Natural killer cell (primary cell): ENCODE results near the gene WDR7. TPM values are rescaled to one million over a fixed set of nuclear protein-coding genes. Genes with fewer than 3 reads are reported as not detected.

Experiments used
- ATAC-seq, 3 donors: fragments of 150-1000 bp in 2 of 3; fragments of 200-7000 bp in 1 of 3; cut with Tn5 transposase; 1 replicate in 1 of 3; 2 replicates in 2 of 3; pipeline ENCODE4 v1.10.0; 2021; ENCODE audit warnings: mild to moderate bottlenecking in 2 of 3, moderate library complexity in 2 of 3
- DNase-seq, 2 donors: peaks; one replicate each; pipeline versions ENCODE4 v3.0.0 to v3.0.0-alpha.2; 2013 to 2021; ENCODE audit warnings: mixed read lengths in 1 of 2
- H3K27ac ChIP-seq: one replicate; pipeline ENCODE4 v1.5.1; 2013; ENCODE audit warnings: mild to moderate bottlenecking, low read length
- H3K27me3 ChIP-seq: one replicate; pipeline ENCODE4 v1.6.1; 2013; ENCODE audit warnings: low read length; ENCODE audit not compliant: control insufficient read depth, insufficient read depth
- H3K36me3 ChIP-seq: one replicate; pipeline ENCODE4 v1.6.1; 2013; ENCODE audit warnings: low read length; ENCODE audit not compliant: control insufficient read depth, insufficient read depth
- H3K4me1 ChIP-seq: one replicate; pipeline ENCODE4 v1.6.1; 2013; ENCODE audit warnings: low read length; ENCODE audit not compliant: control insufficient read depth, insufficient read depth
- H3K4me3 ChIP-seq: one replicate; pipeline ENCODE4 v1.5.1; 2013; ENCODE audit warnings: low read length
- H3K9me3 ChIP-seq: one replicate; pipeline ENCODE4 v1.6.1; 2013; ENCODE audit warnings: low read length; ENCODE audit not compliant: control insufficient read depth, insufficient read depth
- H3K27ac Mint-ChIP-seq, 2 donors: one replicate each; pipeline ENCODE4 v1.8.0; 2022; ENCODE audit warnings: mild to moderate bottlenecking in 2 of 2, mixed read lengths in 2 of 2, moderate library complexity in 1 of 2
- H3K27me3 Mint-ChIP-seq, 2 donors: one replicate each; pipeline ENCODE4 v1.8.0; 2022; ENCODE audit warnings: low read depth in 2 of 2, mixed read lengths in 2 of 2
- H3K36me3 Mint-ChIP-seq: one replicate; pipeline ENCODE4 v1.8.0; 2022; ENCODE audit warnings: mixed read lengths
- H3K4me1 Mint-ChIP-seq, 2 donors: one replicate each; pipeline ENCODE4 v1.8.0; 2022; ENCODE audit warnings: mixed read lengths in 2 of 2
- H3K4me3 Mint-ChIP-seq: one replicate; pipeline ENCODE4 v1.8.0; 2022; ENCODE audit warnings: mild to moderate bottlenecking, moderate library complexity, mixed read lengths
- H3K9me3 Mint-ChIP-seq, 2 donors: one replicate each; pipeline ENCODE4 v1.8.0; 2022; ENCODE audit warnings: mixed read lengths in 2 of 2
- CTCF ChIP-seq: fragments of 200-600 bp; IDR thresholded peaks from one replicate; pipeline ENCODE4 v1.8.0; 2022; ENCODE audit warnings: antibody characterized with exemption
- WGBS: methylation state at CpG from one replicate; pipeline ENCODE4 v1.1.7; 2013; ENCODE audit warnings: missing lambda C conversion rate; ENCODE audit not compliant: insufficient coverage; 5-methylcytosine and 5-hydroxymethylcytosine counted together
- intact Hi-C: fragments of 100-400 bp; cut with micrococcal nuclease; formaldehyde crosslinking; loops from one replicate; pipeline ENCODE4 v1.14.2; 2022
- total RNA-seq, 4 donors: library from RNA; stranded (reverse); fragments of 120-200 nt in 1 of 4; gene quantifications; one replicate each; pipeline versions ENCODE4 v1.2.3 to v1.2.4, GENCODE V29; 2013 to 2022

The WDR7 gene
- total RNA-seq, 3 donors from 2014 or later (not counting 1 experiment from before 2014, with no cell fraction given), result 71.1 to 103 (median 77.3) TPM

GRCh38 chr18:57062178-57062577, 411.0 kb downstream of the WDR7 start:
- Mint-ChIP-seq H3K9me3 (no peaks in the 10 kb centered on the region), H3K4me1 (no peaks in the 10 kb centered on the region), H3K36me3 (no peaks in the 10 kb centered on the region), H3K27me3 (peaks cover 15 to 20% of the 10 kb centered on the region in 2 donors), H3K4me3 (no peak overlapping the region), H3K27ac (no peak overlapping the region)
- no peak overlapping the region for H3K4me3 ChIP-seq
- DNase-seq, result no peak
- no peak for TF ChIP-seq CTCF
- intact Hi-C loops, result no loop called here
- no peaks in the 10 kb centered on the region for H3K4me1 ChIP-seq
- no peak for ATAC-seq
- no peaks in the 10 kb centered on the region for H3K9me3 ChIP-seq
- H3K27me3 ChIP-seq, result no peaks in the 10 kb centered on the region
- 69% methylated on average over 4 of the region's 4 CpGs for WGBS
- no peak overlapping the region for H3K27ac ChIP-seq
- H3K36me3 ChIP-seq, result no peaks in the 10 kb centered on the region

- no peak overlapping the region for H3K4me3 Mint-ChIP-seq
- Histone ChIP-seq H3K4me1 (no peaks in the 10 kb centered on the region), H3K27ac (no peak overlapping the region), H3K27me3 (no peaks in the 10 kb centered on the region), H3K36me3 (no peaks in the 10 kb centered on the region), H3K4me3 (no peak overlapping the region), H3K9me3 (no peaks in the 10 kb centered on the region)
- intact Hi-C loops, result no loop called here
- ATAC-seq (no peak), DNase-seq (no peak)
- TF ChIP-seq CTCF, result no peak
- no peaks in the 10 kb centered on the region for H3K36me3 Mint-ChIP-seq
- H3K4me1 Mint-ChIP-seq, result no peaks in the 10 kb centered on the region
- WGBS, result 95% methylated on average over 11 of the region's 11 CpGs
- no peaks in the 10 kb centered on the region for H3K9me3 Mint-ChIP-seq
- H3K27me3 Mint-ChIP-seq, result peaks cover 15% of the 10 kb centered on the region in 2 donors
- no peak overlapping the region for H3K27ac Mint-ChIP-seq
Observed at GRCh38 chr18:57062844-57063243, 411.7 kb downstream of the WDR7 start.

GRCh38 chr18:57063601-57064103, 412.5 kb downstream of the WDR7 start:
- WGBS, result 93% methylated on average over 3 of the region's 3 CpGs
- no peak overlapping the region for H3K27ac Mint-ChIP-seq
- no peak for ATAC-seq

More at GRCh38 chr18:57063601-57064103, 412.5 kb downstream of the WDR7 start:
- DNase-seq, result no peak
- H3K4me1 Mint-ChIP-seq, result no peaks in the 10 kb centered on the region
- Histone ChIP-seq H3K9me3 (no peaks in the 10 kb centered on the region), H3K36me3 (no peaks in the 10 kb centered on the region), H3K27me3 (no peaks in the 10 kb centered on the region), H3K27ac (no peak overlapping the region), H3K4me3 (no peak overlapping the region), H3K4me1 (no peaks in the 10 kb centered on the region)
- H3K36me3 Mint-ChIP-seq, result no peaks in the 10 kb centered on the region
- TF ChIP-seq CTCF, result no peak
- no peaks in the 10 kb centered on the region for H3K9me3 Mint-ChIP-seq
- no peak overlapping the region for H3K4me3 Mint-ChIP-seq
- intact Hi-C loops, result no loop called here
- peaks cover 8 to 10% of the 10 kb centered on the region in 2 donors for H3K27me3 Mint-ChIP-seq
